CD14-positive monocyte (primary cell): ENCODE data around the gene DMXL1. TPM values are rescaled to one million over a fixed set of nuclear protein-coding genes. Genes with fewer than 3 reads are reported as not detected.

Experiments used
- DNase-seq, 3 donors: peaks; one replicate each; pipeline ENCODE4 v3.0.0-alpha.2; 2011 to 2022
- H2AFZ ChIP-seq: 2 replicates; pipeline ENCODE4 v1.6.0; 2012; ENCODE audit warnings: mild to moderate bottlenecking, low read depth, low read length, inconsistent platforms; ENCODE audit not compliant: insufficient read depth, poor library complexity, severe bottlenecking
- H3K27ac ChIP-seq, 2 donors: 1 replicate in 1 of 2; 2 replicates in 1 of 2; pipeline ENCODE4 v1.5.1; 2012 to 2013; ENCODE audit warnings: low read length in 2 of 2, control low read depth in 1 of 2, inconsistent platforms in 1 of 2, low read depth in 1 of 2, mild to moderate bottlenecking in 1 of 2
- H3K27me3 ChIP-seq, 2 donors: one replicate each; pipeline versions ENCODE4 v1.6.0 to v1.6.1; 2011 to 2013; ENCODE audit warnings: low read length in 2 of 2; ENCODE audit not compliant: control insufficient read depth in 2 of 2, insufficient read depth in 2 of 2
- H3K36me3 ChIP-seq, 2 donors: replicated peaks in 1 of 2; 1 replicate in 1 of 2; 2 replicates in 1 of 2; pipeline versions ENCODE4 v1.5.1 to v1.6.1; 2012 to 2013; ENCODE audit warnings: low read length in 2 of 2, control low read depth in 1 of 2, inconsistent platforms in 1 of 2, mild to moderate bottlenecking in 1 of 2; ENCODE audit not compliant: insufficient read depth in 2 of 2, control insufficient read depth in 1 of 2
- H3K4me1 ChIP-seq, 2 donors: 1 replicate in 1 of 2; 2 replicates in 1 of 2; pipeline versions ENCODE4 v1.5.1 to v1.6.1; 2012 to 2013; ENCODE audit warnings: low read length in 2 of 2, control low read depth in 1 of 2, inconsistent platforms in 1 of 2, mild to moderate bottlenecking in 1 of 2, moderate library complexity in 1 of 2; ENCODE audit not compliant: insufficient read depth in 2 of 2, control insufficient read depth in 1 of 2
- H3K4me2 ChIP-seq: replicated peaks from 2 replicates; pipeline ENCODE3; 2012; ENCODE audit warnings: low read length, moderate library complexity, mild to moderate bottlenecking; ENCODE audit not compliant: poor library complexity, severe bottlenecking; ENCODE audit errors: extremely low read depth
- H3K4me3 ChIP-seq, 3 experiments: fragments of 200-600 bp in 1 of 3; sonication (generic) in 1 of 3; replicated peaks in 1 of 3; 1 replicate in 2 of 3; 2 replicates in 1 of 3; pipeline ENCODE4 v1.5.1; 2011 to 2013; ENCODE audit warnings: low read length in 3 of 3, mild to moderate bottlenecking in 3 of 3, control low read depth in 2 of 3, low read depth in 2 of 3, inconsistent platforms in 1 of 3, moderate library complexity in 1 of 3
- H3K79me2 ChIP-seq: 2 replicates; pipeline ENCODE4 v1.6.0; 2012; ENCODE audit warnings: mild to moderate bottlenecking, control low read depth, inconsistent platforms, low read length, moderate library complexity; ENCODE audit not compliant: insufficient read depth
- H3K9ac ChIP-seq: 2 replicates; pipeline ENCODE4 v1.6.0; 2017; ENCODE audit warnings: low read length, mild to moderate bottlenecking; ENCODE audit not compliant: insufficient read depth, poor library complexity, severe bottlenecking
- H3K9me3 ChIP-seq, 2 donors: replicated peaks in 1 of 2; 1 replicate in 1 of 2; 2 replicates in 1 of 2; pipeline versions ENCODE4 v1.5.1 to v1.6.1; 2012 to 2013; ENCODE audit warnings: low read length in 2 of 2, control low read depth in 1 of 2; ENCODE audit not compliant: control insufficient read depth in 1 of 2, insufficient read depth in 1 of 2
- H4K20me1 ChIP-seq: 2 replicates; pipeline ENCODE4 v1.6.0; 2012; ENCODE audit warnings: mild to moderate bottlenecking, low read length, control low read depth, moderate library complexity; ENCODE audit not compliant: insufficient read depth
- H3K27ac Mint-ChIP-seq, 7 donors: one replicate each; pipeline ENCODE4 v1.8.0; 2020; ENCODE audit warnings: mild to moderate bottlenecking in 7 of 7, mixed read lengths in 7 of 7, moderate library complexity in 6 of 7, inconsistent platforms in 2 of 7
- H3K27me3 Mint-ChIP-seq, 3 donors: one replicate each; pipeline ENCODE4 v1.8.0; 2021 to 2022; ENCODE audit warnings: low read depth in 3 of 3, mild to moderate bottlenecking in 3 of 3, mixed read lengths in 3 of 3, moderate library complexity in 3 of 3, inconsistent platforms in 1 of 3
- H3K36me3 Mint-ChIP-seq, 2 donors: one replicate each; pipeline ENCODE4 v1.8.0; 2020; ENCODE audit warnings: mixed read lengths in 2 of 2, inconsistent platforms in 1 of 2, mild to moderate bottlenecking in 1 of 2
- H3K4me1 Mint-ChIP-seq: one replicate; pipeline ENCODE4 v1.8.0; 2020; ENCODE audit warnings: mild to moderate bottlenecking, mixed read lengths
- H3K4me3 Mint-ChIP-seq, 2 donors: one replicate each; pipeline ENCODE4 v1.8.0; 2020; ENCODE audit warnings: mild to moderate bottlenecking in 2 of 2, mixed read lengths in 2 of 2, moderate library complexity in 1 of 2
- H3K9me3 Mint-ChIP-seq, 7 donors: one replicate each; pipeline ENCODE4 v1.8.0; 2020 to 2022; ENCODE audit warnings: mixed read lengths in 7 of 7, mild to moderate bottlenecking in 6 of 7, moderate library complexity in 6 of 7, inconsistent platforms in 2 of 7
- WGBS: methylation state at CpG from one replicate; pipeline ENCODE4 v1.1.5; 2013; ENCODE audit warnings: missing lambda C conversion rate; ENCODE audit not compliant: insufficient coverage; 5-methylcytosine and 5-hydroxymethylcytosine counted together
- intact Hi-C, 2 donors: fragments of 100-400 bp; cut with micrococcal nuclease; formaldehyde crosslinking; loops; one replicate each; pipeline versions ENCODE4 v1.15.0 to v1.15.1; 2023
- polyA plus RNA-seq, 3 donors: library from polyadenylated mRNA; depleted of rRNA in 1 of 3; unstranded in 2 of 3; stranded (reverse) in 1 of 3; fragments of 300-500 nt in 2 of 3; fragments of >200 nt in 1 of 3; fragmentation: Illumina TruSeq in 2 of 3; gene quantifications; 1 replicate in 2 of 3; 2 replicates in 1 of 3; pipeline ENCODE4 v1.2.3, GENCODE V29; 2012 to 2021
- TF ChIP-seq, protein P1 (sequence below): fragments of 200-600 bp; IDR thresholded peaks from one replicate; pipeline ENCODE4 v1.8.0; 2022; ENCODE audit warnings: antibody characterized with exemption, mild to moderate bottlenecking

DMXL1 gene
- polyA plus RNA-seq, 3 donors: 15.5 to 20.5 (median 19.5) TPM

- Histone ChIP-seq H2AFZ (no peak overlapping the region), H3K4me2 (no peak overlapping the region), H3K9me3 (no peaks in the 10 kb centered on the region), H4K20me1 (no peaks in the 10 kb centered on the region), H3K36me3 (peaks cover 28 to 82% of the 10 kb centered on the region in 2 donors), H3K27me3 (no peaks in the 10 kb centered on the region), H3K79me2 (no peaks in the 10 kb centered on the region), H3K27ac (no peak overlapping the region), H3K4me1 (no peaks in the 10 kb centered on the region), H3K4me3 (no peak overlapping the region), H3K9ac (no peak overlapping the region)
- TF ChIP-seq, protein P1, sequence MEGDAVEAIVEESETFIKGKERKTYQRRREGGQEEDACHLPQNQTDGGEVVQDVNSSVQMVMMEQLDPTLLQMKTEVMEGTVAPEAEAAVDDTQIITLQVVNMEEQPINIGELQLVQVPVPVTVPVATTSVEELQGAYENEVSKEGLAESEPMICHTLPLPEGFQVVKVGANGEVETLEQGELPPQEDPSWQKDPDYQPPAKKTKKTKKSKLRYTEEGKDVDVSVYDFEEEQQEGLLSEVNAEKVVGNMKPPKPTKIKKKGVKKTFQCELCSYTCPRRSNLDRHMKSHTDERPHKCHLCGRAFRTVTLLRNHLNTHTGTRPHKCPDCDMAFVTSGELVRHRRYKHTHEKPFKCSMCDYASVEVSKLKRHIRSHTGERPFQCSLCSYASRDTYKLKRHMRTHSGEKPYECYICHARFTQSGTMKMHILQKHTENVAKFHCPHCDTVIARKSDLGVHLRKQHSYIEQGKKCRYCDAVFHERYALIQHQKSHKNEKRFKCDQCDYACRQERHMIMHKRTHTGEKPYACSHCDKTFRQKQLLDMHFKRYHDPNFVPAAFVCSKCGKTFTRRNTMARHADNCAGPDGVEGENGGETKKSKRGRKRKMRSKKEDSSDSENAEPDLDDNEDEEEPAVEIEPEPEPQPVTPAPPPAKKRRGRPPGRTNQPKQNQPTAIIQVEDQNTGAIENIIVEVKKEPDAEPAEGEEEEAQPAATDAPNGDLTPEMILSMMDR: no peak
- Mint-ChIP-seq H3K9me3 (no peaks in the 10 kb centered on the region), H3K36me3 (peaks cover 50 to 74% of the 10 kb centered on the region in 2 donors), H3K4me3 (no peak overlapping the region), H3K4me1 (no peaks in the 10 kb centered on the region), H3K27me3 (no peaks in the 10 kb centered on the region), H3K27ac (no peak overlapping the region)
- no peak for DNase-seq
- no CpG with 5 or more reads among the region's 1 CpG for WGBS
- intact Hi-C loops: no loop called here
Observed at GRCh38 chr5:119207105-119207504, 136.2 kb downstream of the DMXL1 start.

DNA sequence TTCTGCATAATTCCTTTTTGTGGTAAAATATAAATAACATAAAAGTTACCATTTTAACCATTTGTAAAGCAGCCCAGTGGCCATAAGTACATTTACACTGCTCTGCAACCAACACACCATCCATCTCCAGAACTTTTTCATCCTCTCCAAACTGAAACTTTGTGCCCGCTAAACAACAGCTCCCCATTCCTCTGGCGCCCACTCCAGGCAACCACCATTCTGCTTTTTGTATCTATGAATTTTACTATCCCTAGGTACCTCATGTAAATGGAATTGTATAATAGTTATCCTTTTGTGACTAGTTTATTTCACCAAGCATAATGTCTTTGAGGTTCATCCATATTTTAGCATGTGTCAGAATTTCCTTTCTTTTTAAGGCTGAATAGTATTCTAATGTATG lies 141.1 kb downstream of the DMXL1 start:
- no peak overlapping the region for H3K4me3 Mint-ChIP-seq
- TF ChIP-seq, protein P1: no peak
- Histone ChIP-seq H4K20me1 (no peaks in the 10 kb centered on the region), H3K4me3 (no peak overlapping the region), H3K9ac (no peak overlapping the region), H3K27me3 (no peaks in the 10 kb centered on the region), H3K27ac (no peak overlapping the region), H3K79me2 (no peaks in the 10 kb centered on the region), H2AFZ (no peak overlapping the region), H3K9me3 (no peaks in the 10 kb centered on the region), H3K4me1 (no peaks in the 10 kb centered on the region), H3K4me2 (no peak overlapping the region), H3K36me3 (peaks cover 12 to 69% of the 10 kb centered on the region in 2 donors)
- intact Hi-C loops: no loop called here
- no peak overlapping the region for H3K27ac Mint-ChIP-seq
- peaks cover 46 to 72% of the 10 kb centered on the region in 2 donors for H3K36me3 Mint-ChIP-seq
- DNase-seq: no peak
- H3K27me3 Mint-ChIP-seq: no peaks in the 10 kb centered on the region
- H3K4me1 Mint-ChIP-seq: no peaks in the 10 kb centered on the region
- no peaks in the 10 kb centered on the region for H3K9me3 Mint-ChIP-seq
- WGBS: no CpG with 5 or more reads among the region's 2 CpGs
